ENCODE data around the gene TCERG1L. TPM values are rescaled to one million over a fixed set of nuclear protein-coding genes. Genes with fewer than 3 reads are reported as not detected.

The TCERG1L gene
- total and polyA plus RNA-seq, 2 experiments from 2014 or later: not detected

- Histone ChIP-seq H3K9me2 (ENCODE audit: insufficient read depth) (no peaks in the 10 kb centered on the region), H3K79me2 (ENCODE audit: insufficient read depth) (no peaks in the 10 kb centered on the region), H3K27me3 (replicated peaks; ENCODE audit: insufficient read depth) (no peaks in the 10 kb centered on the region), H3K4me3 (no peak overlapping the region), H2AFZ (no peak overlapping the region), H3K27ac (no peak overlapping the region), H3K9ac (no peak overlapping the region), H4K20me1 (ENCODE audit: insufficient read depth) (no peaks in the 10 kb centered on the region), H3K36me3 (ENCODE audit: low read depth) (no peaks in the 10 kb centered on the region), H3F3A (ENCODE audit: insufficient read depth) (no peaks in the 10 kb centered on the region), H3K9me3 (ENCODE audit: low read depth) (no peaks in the 10 kb centered on the region), H3K4me2 (ENCODE audit: unreplicated experiment) (no peak overlapping the region), H3K4me1 (ENCODE audit: insufficient read depth) (no peaks in the 10 kb centered on the region)
- DNase-seq: no peak
- TF ChIP-seq EZH2 (IDR thresholded peaks at IDR 0.05; ENCODE audit: insufficient read depth, poor library complexity, severe bottlenecking): no peak
- no peak for TF ChIP-seq EZH2phosphoT487 (IDR thresholded peaks at IDR 0.05; ENCODE audit: insufficient read depth, low read depth)
- in situ Hi-C loops (cut with MboI): no loop called here
- WGBS, 2 experiments (ENCODE audit: low coverage in 1 of 2, low lambda C conversion rate in 2 of 2, missing lambda C conversion rate in 2 of 2): 46 to 48% methylated on average over 26 of the region's 26 CpGs
Observed at GRCh38 chr10:131206111-131206995, 105.2 kb downstream of the TCERG1L start.

- H3K36me3 ChIP-seq (ENCODE audit: low read depth): no peaks in the 10 kb centered on the region
- H3K9me3 ChIP-seq (ENCODE audit: low read depth): no peaks in the 10 kb centered on the region
- 44 to 50% methylated on average over 9 of the region's 9 CpGs for WGBS, 2 experiments (ENCODE audit: low coverage in 1 of 2, low lambda C conversion rate in 2 of 2, missing lambda C conversion rate in 2 of 2)
- H2AFZ ChIP-seq: no peak overlapping the region
- no peak overlapping the region for H3K4me3 ChIP-seq
- in situ Hi-C loops (cut with MboI): no loop called here
- H3F3A ChIP-seq (ENCODE audit: insufficient read depth): no peaks in the 10 kb centered on the region
- TF ChIP-seq EZH2 (IDR thresholded peaks at IDR 0.05; ENCODE audit: insufficient read depth, poor library complexity, severe bottlenecking) (no peak), EZH2phosphoT487 (IDR thresholded peaks at IDR 0.05; ENCODE audit: insufficient read depth, low read depth) (no peak)
- no peak overlapping the region for H3K9ac ChIP-seq
- DNase-seq: no peak
- no peak overlapping the region for H3K4me2 ChIP-seq (ENCODE audit: unreplicated experiment)
- no peaks in the 10 kb centered on the region for H3K4me1 ChIP-seq (ENCODE audit: insufficient read depth)
- H3K27ac ChIP-seq: no peak overlapping the region
- H3K79me2 ChIP-seq (ENCODE audit: insufficient read depth): no peaks in the 10 kb centered on the region
- H4K20me1 ChIP-seq (ENCODE audit: insufficient read depth): no peaks in the 10 kb centered on the region
- H3K9me2 ChIP-seq (ENCODE audit: insufficient read depth): no peaks in the 10 kb centered on the region
- H3K27me3 ChIP-seq (replicated peaks; ENCODE audit: insufficient read depth): no peaks in the 10 kb centered on the region
Observed at GRCh38 chr10:131205556-131205955, 106.0 kb downstream of the TCERG1L start.

GRCh38 chr10:131204406-131205152, 106.9 kb downstream of the TCERG1L start:
- Histone ChIP-seq H3K27me3 (replicated peaks; ENCODE audit: insufficient read depth) (no peaks in the 10 kb centered on the region), H3K36me3 (ENCODE audit: low read depth) (no peaks in the 10 kb centered on the region), H3K4me2 (ENCODE audit: unreplicated experiment) (no peak overlapping the region), H3K4me1 (ENCODE audit: insufficient read depth) (no peaks in the 10 kb centered on the region), H3K9me2 (ENCODE audit: insufficient read depth) (no peaks in the 10 kb centered on the region), H2AFZ (no peak overlapping the region), H3K79me2 (ENCODE audit: insufficient read depth) (no peaks in the 10 kb centered on the region), H3F3A (ENCODE audit: insufficient read depth) (no peaks in the 10 kb centered on the region), H3K4me3 (no peak overlapping the region), H4K20me1 (ENCODE audit: insufficient read depth) (no peaks in the 10 kb centered on the region), H3K27ac (no peak overlapping the region), H3K9ac (no peak overlapping the region), H3K9me3 (ENCODE audit: low read depth) (no peaks in the 10 kb centered on the region)
- in situ Hi-C loops (cut with MboI): no loop called here
- DNase-seq: no peak
- WGBS, 2 experiments (ENCODE audit: low coverage in 1 of 2, low lambda C conversion rate in 2 of 2, missing lambda C conversion rate in 2 of 2): 27 to 28% methylated on average over 11 of the region's 11 CpGs
- TF ChIP-seq EZH2 (IDR thresholded peaks at IDR 0.05; ENCODE audit: insufficient read depth, poor library complexity, severe bottlenecking) (no peak), EZH2phosphoT487 (IDR thresholded peaks at IDR 0.05; ENCODE audit: insufficient read depth, low read depth) (no peak)

GRCh38 chr10:131203456-131204357, 107.8 kb downstream of the TCERG1L start:
- no peaks in the 10 kb centered on the region for H3F3A ChIP-seq (ENCODE audit: insufficient read depth)
- no peak overlapping the region for H3K4me3 ChIP-seq
- WGBS, 2 experiments (ENCODE audit: low coverage in 1 of 2, low lambda C conversion rate in 2 of 2, missing lambda C conversion rate in 2 of 2): 48 to 50% methylated on average over 21 to 22 of the region's 22 CpGs
- TF ChIP-seq EZH2phosphoT487 (IDR thresholded peaks at IDR 0.05; ENCODE audit: insufficient read depth, low read depth): no peak
- no peak for TF ChIP-seq EZH2 (IDR thresholded peaks at IDR 0.05; ENCODE audit: insufficient read depth, poor library complexity, severe bottlenecking)
- H3K27me3 ChIP-seq (replicated peaks; ENCODE audit: insufficient read depth): no peaks in the 10 kb centered on the region
- H3K79me2 ChIP-seq (ENCODE audit: insufficient read depth): no peaks in the 10 kb centered on the region
- no peak overlapping the region for H3K9ac ChIP-seq
- H3K4me2 ChIP-seq (ENCODE audit: unreplicated experiment): no peak overlapping the region
- H3K36me3 ChIP-seq (ENCODE audit: low read depth): no peaks in the 10 kb centered on the region
- H4K20me1 ChIP-seq (ENCODE audit: insufficient read depth): no peaks in the 10 kb centered on the region
- H3K4me1 ChIP-seq (ENCODE audit: insufficient read depth): no peaks in the 10 kb centered on the region
- in situ Hi-C loops (cut with MboI): no loop called here
- H3K27ac ChIP-seq: no peak overlapping the region
- no peaks in the 10 kb centered on the region for H3K9me2 ChIP-seq (ENCODE audit: insufficient read depth)
- no peaks in the 10 kb centered on the region for H3K9me3 ChIP-seq (ENCODE audit: low read depth)
- no peak for DNase-seq
- H2AFZ ChIP-seq: no peak overlapping the region
